ENCODE measurements around the gene SYP. TPM values are rescaled to one million over a fixed set of nuclear protein-coding genes. Genes with fewer than 3 reads are reported as not detected.

Gene SYP
- total and polyA plus RNA-seq, 2 donors (not counting 1 experiment from before 2014, with no cell fraction given) = 1.2 to 1.6 TPM

DNA sequence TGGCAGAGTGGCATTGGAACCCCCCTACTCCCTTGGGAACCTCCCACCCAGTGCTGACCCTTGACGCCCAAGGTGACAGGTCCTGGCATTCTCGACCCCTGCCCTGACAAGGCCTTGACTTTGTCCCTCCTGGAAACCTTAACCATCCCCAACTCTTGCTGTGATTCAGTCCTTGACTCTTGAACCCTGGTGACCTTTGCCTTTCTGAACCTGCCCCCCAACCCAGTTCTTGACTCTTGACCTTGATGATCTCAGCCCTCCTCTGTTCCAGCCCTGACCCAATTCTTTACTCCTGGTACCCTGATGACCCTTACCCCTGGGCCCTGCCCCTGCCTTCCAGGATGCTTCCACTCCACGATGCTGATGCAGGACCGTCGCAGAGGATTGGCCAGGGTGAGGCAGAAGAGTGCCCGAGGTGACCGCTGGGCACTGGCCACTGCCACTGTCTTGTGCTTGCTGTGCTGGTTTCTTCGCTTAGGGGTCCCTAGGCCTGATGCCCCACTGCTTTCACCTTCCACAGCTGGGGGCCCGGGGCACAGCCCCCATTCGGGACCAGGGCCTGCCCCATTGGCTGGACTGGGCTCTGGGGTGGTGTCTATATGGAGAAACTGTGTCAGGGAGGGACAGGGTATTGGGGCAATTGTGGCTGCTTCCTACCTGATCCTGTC lies 31.5 kb upstream of the SYP start:
- intact Hi-C loops (cut with micrococcal nuclease) = loop anchor here (2.0 kb wide), 1 partner anchor 41 kb away; no protein-coding TSS in a partner anchor
- peak overlapping the region; percentile 87 to 88 for H3K27ac ChIP-seq (ENCODE audit: low read length in 2 of 2)

More for the DNA sequence above, 31.5 kb upstream of the SYP start:
- Histone ChIP-seq H2AFZ (ENCODE audit: insufficient read depth, low read depth, low read length, poor library complexity, severe bottlenecking) (peak overlapping the region; percentile 76), H3K4me1 (ENCODE audit: control insufficient read depth in 2 of 2, insufficient read depth in 2 of 2, low read length in 2 of 2) (peaks cover 6 to 27% of the 10 kb centered on the region in 2 donors), H3K9ac (ENCODE audit: low read length) (peak overlapping the region; percentile 65), H3K4me2 (replicated peaks; ENCODE audit: low read depth, low read length, poor library complexity, severe bottlenecking) (peak overlapping the region; percentile 62), H3K36me3 (replicated peaks in 1 of 2; ENCODE audit: control extremely low read depth in 1 of 2, control insufficient read depth in 1 of 2, extremely low read depth in 1 of 2, insufficient read depth in 2 of 2, low read length in 1 of 2) (no peaks in the 10 kb centered on the region), H3K27me3 (replicated peaks in 1 of 4; ENCODE audit: control extremely low read depth in 1 of 4, control insufficient read depth in 3 of 4, insufficient read depth in 4 of 4, low read length in 3 of 4) (no peaks in the 10 kb centered on the region), H3K4me3 (ENCODE audit: control extremely low read depth in 1 of 5, extremely low read depth in 1 of 5, insufficient read depth in 1 of 5, low read depth in 2 of 5, low read length in 4 of 5) (peak overlapping the region in 4 of 5 experiments; percentile 54 to 64 (median 60)), H4K20me1 (ENCODE audit: control insufficient read depth, insufficient read depth, low read length, poor library complexity, severe bottlenecking) (no peaks in the 10 kb centered on the region), H3K79me2 (ENCODE audit: control insufficient read depth, insufficient read depth, low read length) (peaks cover 8% of the 10 kb centered on the region), H3K9me3 (ENCODE audit: control extremely low read depth in 1 of 3, control insufficient read depth in 2 of 3, insufficient read depth in 1 of 3, low read length in 2 of 3) (no peaks in the 10 kb centered on the region)
- H3K4me1 Mint-ChIP-seq = peaks cover 20% of the 10 kb centered on the region
- TF ChIP-seq, protein P1, sequence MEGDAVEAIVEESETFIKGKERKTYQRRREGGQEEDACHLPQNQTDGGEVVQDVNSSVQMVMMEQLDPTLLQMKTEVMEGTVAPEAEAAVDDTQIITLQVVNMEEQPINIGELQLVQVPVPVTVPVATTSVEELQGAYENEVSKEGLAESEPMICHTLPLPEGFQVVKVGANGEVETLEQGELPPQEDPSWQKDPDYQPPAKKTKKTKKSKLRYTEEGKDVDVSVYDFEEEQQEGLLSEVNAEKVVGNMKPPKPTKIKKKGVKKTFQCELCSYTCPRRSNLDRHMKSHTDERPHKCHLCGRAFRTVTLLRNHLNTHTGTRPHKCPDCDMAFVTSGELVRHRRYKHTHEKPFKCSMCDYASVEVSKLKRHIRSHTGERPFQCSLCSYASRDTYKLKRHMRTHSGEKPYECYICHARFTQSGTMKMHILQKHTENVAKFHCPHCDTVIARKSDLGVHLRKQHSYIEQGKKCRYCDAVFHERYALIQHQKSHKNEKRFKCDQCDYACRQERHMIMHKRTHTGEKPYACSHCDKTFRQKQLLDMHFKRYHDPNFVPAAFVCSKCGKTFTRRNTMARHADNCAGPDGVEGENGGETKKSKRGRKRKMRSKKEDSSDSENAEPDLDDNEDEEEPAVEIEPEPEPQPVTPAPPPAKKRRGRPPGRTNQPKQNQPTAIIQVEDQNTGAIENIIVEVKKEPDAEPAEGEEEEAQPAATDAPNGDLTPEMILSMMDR (IDR thresholded peaks at IDR 0.05) = no peak
- no peak for TF ChIP-seq EZH2 (IDR thresholded peaks at IDR 0.05; ENCODE audit: borderline replicate concordance, insufficient read depth, low read depth, low read length, poor library complexity, severe bottlenecking)
- ChIA-PET CTCF (interaction anchor here (1.0 kb wide), 1 partner anchor 64 kb away, joined by 3 read pairs; no protein-coding TSS in a partner anchor), POLR2A (interaction anchor here (1.0 kb wide), 1 partner anchor 37 kb away, joined by 3 read pairs; no protein-coding TSS in a partner anchor)
- DNase-seq (no peak), ATAC-seq (ENCODE audit: low read depth) (no peak)
- no peaks in the 10 kb centered on the region for H3K9me3 Mint-ChIP-seq (ENCODE audit: insufficient read depth)
- H3K27ac Mint-ChIP-seq = peak overlapping the region; percentile 97
- no peaks in the 10 kb centered on the region for H3K27me3 Mint-ChIP-seq
- peak overlapping the region; percentile 89 for H3K4me3 Mint-ChIP-seq
- WGBS (ENCODE audit: insufficient coverage) = 95% methylated on average over 7 of the region's 10 CpGs

Data from B cell (primary cell).